Loucy (cell line): ENCODE measurements around the gene PAQR9.

Experiments used
- H2AFZ ChIP-seq: fragments of 200-600 bp; sonication (generic); 2 replicates; pipeline ENCODE4 v1.6.0; 2016; ENCODE audit warnings: antibody characterized with exemption, mild to moderate bottlenecking, low read length, moderate library complexity
- H3F3A ChIP-seq: fragments of 200-600 bp; 2 replicates; pipeline ENCODE4 v1.6.0; 2016; ENCODE audit warnings: antibody characterized with exemption, low read depth, mild to moderate bottlenecking
- H3K27me3 ChIP-seq: fragments of 200-600 bp; sonication (generic); 2 replicates; pipeline ENCODE4 v1.6.1; 2014; ENCODE audit warnings: low read length, mild to moderate bottlenecking; ENCODE audit not compliant: insufficient read depth, poor library complexity, severe bottlenecking
- H3K36me3 ChIP-seq: fragments of 200-600 bp; sonication (generic); 2 replicates; pipeline ENCODE4 v1.6.1; 2016; ENCODE audit warnings: low read length; ENCODE audit not compliant: insufficient read depth
- H3K4me1 ChIP-seq: fragments of 200-600 bp; sonication (generic); 2 replicates; pipeline ENCODE4 v1.5.1; 2014; ENCODE audit warnings: low read length, mild to moderate bottlenecking; ENCODE audit not compliant: insufficient read depth, poor library complexity, severe bottlenecking
- H3K4me2 ChIP-seq: fragments of 200-600 bp; sonication (generic); 2 replicates; pipeline ENCODE4 v1.6.0; 2014; ENCODE audit warnings: antibody characterized with exemption, low read length, low read depth, mild to moderate bottlenecking; ENCODE audit not compliant: poor library complexity, severe bottlenecking
- H3K4me3 ChIP-seq: fragments of 200-600 bp; sonication (generic); 2 replicates; pipeline ENCODE4 v1.5.1; 2014; ENCODE audit warnings: low read length, mild to moderate bottlenecking, mixed read lengths; ENCODE audit not compliant: poor library complexity, severe bottlenecking
- H3K79me2 ChIP-seq: fragments of 200-600 bp; sonication (generic); 2 replicates; pipeline ENCODE4 v1.6.1; 2014; ENCODE audit warnings: low read length; ENCODE audit not compliant: insufficient read depth
- H3K9ac ChIP-seq: fragments of 200-600 bp; sonication (generic); 2 replicates; pipeline ENCODE4 v1.6.0; 2014; ENCODE audit warnings: mild to moderate bottlenecking, low read depth, low read length, moderate library complexity; ENCODE audit not compliant: poor library complexity, severe bottlenecking
- H3K9me2 ChIP-seq: fragments of 200-600 bp; sonication (generic); replicated peaks from 2 replicates; pipeline ENCODE4 v1.6.1; 2016; ENCODE audit warnings: low read depth, low read length, mixed read lengths
- H3K9me3 ChIP-seq: fragments of 200-600 bp; sonication (generic); 2 replicates; pipeline ENCODE4 v1.6.1; 2014; ENCODE audit warnings: mild to moderate bottlenecking, antibody characterized with exemption, low read length, low read depth; ENCODE audit not compliant: insufficient read depth
- H4K20me1 ChIP-seq: fragments of 200-600 bp; sonication (generic); 2 replicates; pipeline ENCODE4 v1.6.0; 2014; ENCODE audit warnings: antibody characterized with exemption, low read length, mild to moderate bottlenecking; ENCODE audit not compliant: insufficient read depth, poor library complexity, severe bottlenecking
- EZH2phosphoT487 ChIP-seq: fragments of 200-600 bp; IDR thresholded peaks from 2 replicates; pipeline ENCODE4 v1.6.1; 2018; ENCODE audit warnings: antibody characterized with exemption, mild to moderate bottlenecking, moderate library complexity, borderline replicate concordance
- TF ChIP-seq, protein P1 (sequence below): fragments of 200-600 bp; sonication (generic); conservative IDR thresholded peaks from 2 replicates; pipeline ENCODE4 v1.5.1; 2014; ENCODE audit warnings: mild to moderate bottlenecking, antibody characterized with exemption, low read length

PAQR9 gene

DNA sequence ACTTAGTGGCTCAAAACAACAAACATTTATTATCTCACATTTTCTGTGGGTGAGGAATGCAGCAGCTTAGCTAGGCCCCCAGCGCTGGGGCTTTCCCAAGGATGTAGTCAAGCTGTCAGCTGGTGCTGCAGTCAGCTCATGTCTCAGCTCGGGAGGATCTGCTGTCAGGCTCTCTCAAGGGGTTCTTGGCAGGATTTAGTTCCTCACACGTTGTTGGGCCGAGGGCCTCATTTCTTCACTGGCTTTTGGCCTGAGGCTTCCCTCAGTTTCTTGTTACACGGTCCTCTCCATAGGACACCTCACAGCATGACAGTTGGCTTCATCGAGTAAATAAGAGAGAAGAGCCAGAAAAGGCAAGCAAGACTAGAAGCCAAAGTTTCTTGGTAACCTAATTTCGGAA lies 24.2 kb upstream of the PAQR9 start:
- Histone ChIP-seq H3K4me1 (peaks cover 6% of the 10 kb centered on the region), H3K9ac (no peak overlapping the region), H3K36me3 (no peaks in the 10 kb centered on the region), H3F3A (no peaks in the 10 kb centered on the region; the same call in 1 of the 2 replicates), H3K4me3 (no peak overlapping the region), H4K20me1 (no peaks in the 10 kb centered on the region), H3K9me3 (no peaks in the 10 kb centered on the region), H3K9me2 (no peaks in the 10 kb centered on the region), H3K27me3 (no peaks in the 10 kb centered on the region), H3K4me2 (no peak overlapping the region), H3K79me2 (no peaks in the 10 kb centered on the region), H2AFZ (peak overlapping the region; percentile 82)
- TF ChIP-seq, protein P1, sequence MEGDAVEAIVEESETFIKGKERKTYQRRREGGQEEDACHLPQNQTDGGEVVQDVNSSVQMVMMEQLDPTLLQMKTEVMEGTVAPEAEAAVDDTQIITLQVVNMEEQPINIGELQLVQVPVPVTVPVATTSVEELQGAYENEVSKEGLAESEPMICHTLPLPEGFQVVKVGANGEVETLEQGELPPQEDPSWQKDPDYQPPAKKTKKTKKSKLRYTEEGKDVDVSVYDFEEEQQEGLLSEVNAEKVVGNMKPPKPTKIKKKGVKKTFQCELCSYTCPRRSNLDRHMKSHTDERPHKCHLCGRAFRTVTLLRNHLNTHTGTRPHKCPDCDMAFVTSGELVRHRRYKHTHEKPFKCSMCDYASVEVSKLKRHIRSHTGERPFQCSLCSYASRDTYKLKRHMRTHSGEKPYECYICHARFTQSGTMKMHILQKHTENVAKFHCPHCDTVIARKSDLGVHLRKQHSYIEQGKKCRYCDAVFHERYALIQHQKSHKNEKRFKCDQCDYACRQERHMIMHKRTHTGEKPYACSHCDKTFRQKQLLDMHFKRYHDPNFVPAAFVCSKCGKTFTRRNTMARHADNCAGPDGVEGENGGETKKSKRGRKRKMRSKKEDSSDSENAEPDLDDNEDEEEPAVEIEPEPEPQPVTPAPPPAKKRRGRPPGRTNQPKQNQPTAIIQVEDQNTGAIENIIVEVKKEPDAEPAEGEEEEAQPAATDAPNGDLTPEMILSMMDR, result no peak
- no peak for TF ChIP-seq EZH2phosphoT487

DNA sequence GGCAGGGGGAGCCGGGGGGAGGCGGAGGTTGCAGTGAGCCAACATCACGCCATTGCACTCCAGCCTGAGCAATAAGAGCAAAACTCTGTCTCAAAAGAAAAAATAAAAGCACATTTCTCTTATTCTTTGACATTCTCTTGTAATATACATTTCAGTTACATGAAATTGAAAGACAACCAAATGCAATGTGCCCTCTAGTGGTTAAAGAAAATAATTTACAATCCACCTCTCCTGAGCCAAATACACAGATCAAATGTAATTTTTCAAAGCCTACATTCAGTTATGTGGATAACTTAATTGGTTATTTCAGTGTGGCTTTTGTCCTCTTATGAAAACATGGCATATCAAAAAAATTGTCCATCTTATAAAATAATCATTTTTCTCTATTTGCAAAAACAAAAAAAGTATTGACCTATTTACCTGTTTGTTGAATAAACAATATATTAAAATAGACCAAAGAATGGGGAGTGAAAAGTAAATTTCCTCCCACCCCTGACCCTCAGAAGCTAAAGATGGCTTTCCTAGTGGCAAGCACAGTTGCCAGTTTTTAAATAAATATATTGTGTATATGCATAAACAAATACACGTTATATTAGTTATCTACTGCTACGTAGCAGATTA lies 23.7 kb upstream of the PAQR9 start:
- Histone ChIP-seq H3K27me3 (no peaks in the 10 kb centered on the region), H3K4me1 (peaks cover 6% of the 10 kb centered on the region), H3F3A (no peaks in the 10 kb centered on the region; the same call in 1 of the 2 replicates), H2AFZ (no peak overlapping the region), H3K4me3 (no peak overlapping the region), H3K4me2 (no peak overlapping the region), H3K9me3 (no peaks in the 10 kb centered on the region), H3K79me2 (no peaks in the 10 kb centered on the region), H4K20me1 (no peaks in the 10 kb centered on the region), H3K9ac (no peak overlapping the region), H3K9me2 (no peaks in the 10 kb centered on the region), H3K36me3 (no peaks in the 10 kb centered on the region)
- TF ChIP-seq EZH2phosphoT487, result no peak
- TF ChIP-seq, protein P1, result peak; percentile 73

DNA sequence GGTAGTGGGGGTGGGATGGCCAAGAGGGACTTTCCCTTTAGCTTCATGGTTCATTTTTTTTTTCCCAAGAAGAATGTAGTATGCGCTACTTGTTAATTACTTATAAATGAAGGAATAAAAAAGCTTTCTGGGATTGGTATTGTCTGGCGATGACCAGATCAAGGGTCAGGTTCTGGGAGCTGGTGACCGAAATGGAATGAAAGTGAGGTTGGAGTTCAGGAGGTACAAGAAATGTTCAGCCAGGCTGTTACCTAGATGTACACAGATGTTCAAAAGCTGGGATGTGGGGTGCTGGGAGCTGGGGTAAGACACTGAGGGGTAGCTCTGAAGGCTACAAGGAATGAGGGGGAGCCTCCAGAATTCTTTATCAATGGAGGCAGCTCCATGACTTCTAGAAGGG lies 20.8 kb upstream of the PAQR9 start:
- no peaks in the 10 kb centered on the region for H3F3A ChIP-seq
- H3K9me3 ChIP-seq, result no peaks in the 10 kb centered on the region
- peaks cover 6% of the 10 kb centered on the region for H3K4me1 ChIP-seq
- TF ChIP-seq EZH2phosphoT487, result no peak
- TF ChIP-seq, protein P1, result no peak
- no peaks in the 10 kb centered on the region for H3K36me3 ChIP-seq
- no peak overlapping the region for H3K4me2 ChIP-seq
- no peak overlapping the region for H3K4me3 ChIP-seq
- no peaks in the 10 kb centered on the region for H3K9me2 ChIP-seq
- no peaks in the 10 kb centered on the region for H4K20me1 ChIP-seq
- no peak overlapping the region for H3K9ac ChIP-seq
- no peak overlapping the region for H2AFZ ChIP-seq
- no peaks in the 10 kb centered on the region for H3K79me2 ChIP-seq
- H3K27me3 ChIP-seq, result no peaks in the 10 kb centered on the region
